SK-N-MC (cell line): Measurements from ENCODE around the gene ACOX1.
A peak's percentile ranks its signal among the peaks of the same experiment; 100 is the strongest.
"Not testable (repeated sequence)": the region's sequence is repeated elsewhere in the genome, so short reads cannot be mapped to it uniquely, and the experiment has no call there.

ENCODE experiments used
- DNase-seq: peaks from one replicate; pipeline ENCODE4 v3.0.0-alpha.2; 2011; ENCODE audit warnings: low read depth, low spot score
- H3K27ac ChIP-seq: fragments of 200-600 bp; sonication (generic); 2 replicates; pipeline ENCODE4 v1.5.1; 2016; ENCODE audit warnings: mixed run types
- H3K36me3 ChIP-seq: fragments of 200-600 bp; sonication (generic); 2 replicates; pipeline ENCODE4 v1.6.1; 2017; ENCODE audit warnings: antibody characterized with exemption, low read length, mixed read lengths; ENCODE audit not compliant: insufficient read depth
- H3K4me3 ChIP-seq: fragments of 200-600 bp; sonication (generic); 2 replicates; pipeline ENCODE4 v1.5.1; 2016
- H3K9ac ChIP-seq: fragments of 200-600 bp; sonication (generic); 2 replicates; pipeline ENCODE4 v1.8.0; 2017; ENCODE audit warnings: mixed run types, mixed read lengths; ENCODE audit not compliant: insufficient read length
- H3K9me3 ChIP-seq: fragments of 200-600 bp; sonication (generic); 2 replicates; pipeline ENCODE4 v1.6.1; 2017; ENCODE audit warnings: low read depth, mild to moderate bottlenecking, antibody characterized with exemption, low read length, moderate library complexity, mixed read lengths
- EZH2 ChIP-seq: fragments of 200-600 bp; sonication (generic); IDR thresholded peaks from one replicate; pipeline ENCODE4 v1.6.1; 2017; ENCODE audit warnings: antibody characterized with exemption
- FOXP2 ChIP-seq: optimal IDR thresholded peaks from 2 replicates; pipeline ENCODE3; 2011; ENCODE audit warnings: mild to moderate bottlenecking, moderate library complexity; ENCODE audit not compliant: insufficient read depth; ENCODE audit errors: extremely low read length, control extremely low read depth
- POLR2AphosphoS5 ChIP-seq: IDR thresholded peaks from 2 replicates; pipeline ENCODE4 v1.6.1; 2012; ENCODE audit warnings: mild to moderate bottlenecking, low read depth, low read length, borderline replicate concordance

ACOX1 gene

DNA sequence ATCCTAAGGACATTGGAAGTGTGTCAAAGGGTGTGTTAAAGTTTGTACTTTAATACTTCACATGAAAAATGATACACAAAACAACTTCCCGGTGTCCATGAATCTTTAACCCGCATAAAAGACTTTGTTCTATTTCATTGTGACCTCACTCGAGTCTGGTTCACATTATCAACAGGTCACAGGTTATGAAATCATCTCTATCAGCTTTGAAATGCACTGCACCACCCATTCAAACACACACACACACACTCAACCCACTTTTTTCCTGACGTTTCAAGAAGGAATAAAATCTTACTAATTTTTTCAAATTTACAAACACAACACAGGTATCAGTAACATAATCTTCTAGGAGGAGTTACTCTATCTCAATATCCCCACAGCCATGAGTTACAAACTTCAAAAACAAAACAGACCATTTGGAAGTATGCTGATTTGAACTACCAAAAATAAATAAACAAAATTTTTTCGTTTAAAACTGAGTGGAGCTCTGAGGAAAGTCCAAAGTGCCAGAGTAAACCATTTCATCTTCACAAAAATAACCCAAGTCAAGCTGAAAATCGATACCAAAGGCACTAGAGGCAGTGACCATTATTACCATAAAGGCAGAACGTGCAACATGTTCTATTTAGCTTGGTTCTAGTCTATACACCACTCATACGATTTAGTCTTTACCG, 2.7 kb downstream of the ACOX1 start:
- Histone ChIP-seq H3K36me3 (no peaks in the 10 kb centered on the region), H3K4me3 (no peak overlapping the region), H3K27ac (peak overlapping the region; percentile 53; the same call in 1 of the 2 replicates), H3K9ac (no peak overlapping the region), H3K9me3 (no peaks in the 10 kb centered on the region)
- TF ChIP-seq POLR2AphosphoS5 (no peak), FOXP2 (no peak)
- no peak for DNase-seq

DNA sequence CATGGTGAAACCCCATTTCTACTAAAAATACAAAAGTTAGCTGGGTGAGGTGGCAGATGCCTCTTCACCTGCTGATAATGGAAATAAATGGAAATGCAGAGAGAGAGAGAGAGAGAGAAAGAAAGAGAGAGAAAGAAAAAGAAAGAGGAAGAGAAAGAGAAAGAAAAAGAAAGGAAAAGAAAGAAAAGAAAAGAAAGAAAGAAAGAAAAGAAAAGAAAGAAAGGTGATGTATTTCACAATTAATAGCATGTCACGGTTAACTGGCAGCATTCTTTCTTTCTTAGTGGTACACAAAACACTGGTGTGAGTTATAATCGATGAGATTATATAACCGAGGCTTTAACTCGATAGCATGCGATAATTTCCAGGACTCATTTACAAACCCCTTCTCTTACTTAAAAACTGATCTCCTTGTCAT, 3.2 kb downstream of the ACOX1 start:
- no peak for DNase-seq
- no peaks in the 10 kb centered on the region for H3K9me3 ChIP-seq
- no peaks in the 10 kb centered on the region for H3K36me3 ChIP-seq
- TF ChIP-seq FOXP2: no peak
- TF ChIP-seq EZH2: no peak
- TF ChIP-seq POLR2AphosphoS5: no peak
- no peak overlapping the region for H3K9ac ChIP-seq
- no peak overlapping the region for H3K27ac ChIP-seq
- no peak overlapping the region for H3K4me3 ChIP-seq

DNA sequence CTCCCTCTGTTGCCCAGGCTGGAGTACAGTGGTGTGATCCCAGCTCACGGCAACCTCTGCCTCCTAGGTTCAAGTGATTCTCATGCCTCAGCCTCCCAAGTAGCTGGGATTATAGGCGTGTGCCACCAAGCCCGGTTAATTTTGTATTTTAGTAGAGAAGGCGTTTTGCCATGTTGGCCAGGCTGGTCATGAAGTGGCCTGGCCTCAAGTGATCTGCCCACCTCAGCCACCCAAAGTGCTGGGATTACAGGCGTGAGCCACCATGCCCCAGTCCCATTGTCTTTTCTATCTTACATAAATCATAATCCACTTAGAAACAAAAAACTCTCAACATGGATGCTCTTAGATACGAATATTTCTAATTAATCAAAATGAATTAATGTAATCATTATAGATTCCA, 3.8 kb downstream of the ACOX1 start:
- not testable (repeated sequence) for H3K36me3 ChIP-seq, H3K9ac ChIP-seq

DNA sequence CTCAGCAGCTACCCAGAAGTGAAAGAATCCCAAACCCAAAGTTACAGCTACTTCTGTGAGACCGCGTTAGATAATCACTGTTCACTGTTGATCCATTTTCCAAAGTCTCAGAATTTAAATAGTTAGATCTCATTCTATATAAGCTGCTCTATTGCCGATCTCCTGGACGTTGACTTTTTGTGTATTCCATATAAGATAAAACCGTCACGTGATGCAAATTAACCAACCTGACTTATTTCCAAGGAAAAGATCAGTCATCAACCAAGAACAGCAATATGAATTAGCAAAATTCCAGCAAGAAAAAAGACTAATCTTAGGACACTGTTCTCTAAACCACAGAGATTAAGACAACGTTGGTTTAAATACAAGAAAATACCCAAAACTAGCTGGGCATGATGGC, 8.3 kb downstream of the ACOX1 start:
- no peak overlapping the region for H3K9ac ChIP-seq

More for the DNA sequence above, 3.8 kb downstream of the ACOX1 start:
- not testable (repeated sequence) for H3K27ac ChIP-seq, H3K4me3 ChIP-seq, DNase-seq, H3K9me3 ChIP-seq

DNA sequence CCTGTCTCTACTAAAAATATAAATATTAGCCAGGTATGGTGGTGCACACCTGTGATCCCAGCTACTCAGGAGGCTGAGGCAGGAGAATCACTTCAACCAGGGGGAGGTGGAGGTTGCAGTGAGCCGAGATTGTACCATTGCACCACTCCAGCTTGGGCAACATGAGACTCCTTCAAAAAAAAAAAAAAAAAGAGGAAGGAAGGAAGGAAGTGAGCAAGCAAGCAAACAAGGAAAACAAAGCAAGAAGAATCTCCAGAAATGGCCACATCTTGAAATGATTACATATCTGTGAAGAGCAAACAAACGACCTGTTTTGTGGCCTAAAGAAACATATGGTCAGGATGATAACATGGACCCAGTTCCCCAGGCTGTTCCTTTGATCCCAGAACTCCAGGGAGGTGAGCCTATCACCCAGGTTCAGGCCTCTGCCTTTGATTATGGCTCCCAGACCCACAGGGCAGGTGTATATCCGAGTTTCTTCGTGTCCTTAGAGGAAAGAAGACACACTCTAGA, 8.9 kb downstream of the ACOX1 start:
- DNase-seq: no peak
- peak overlapping the region; percentile 11 for H3K27ac ChIP-seq
- TF ChIP-seq FOXP2: no peak
- no peak for TF ChIP-seq POLR2AphosphoS5
- TF ChIP-seq EZH2: no peak

More for the DNA sequence above, 8.3 kb downstream of the ACOX1 start:
- no peaks in the 10 kb centered on the region for H3K36me3 ChIP-seq
- TF ChIP-seq FOXP2 (no peak), EZH2 (no peak), POLR2AphosphoS5 (no peak)
- H3K27ac ChIP-seq: peak overlapping the region; percentile 11
- no peaks in the 10 kb centered on the region for H3K9me3 ChIP-seq
- DNase-seq: no peak
- H3K4me3 ChIP-seq: no peak overlapping the region

DNA sequence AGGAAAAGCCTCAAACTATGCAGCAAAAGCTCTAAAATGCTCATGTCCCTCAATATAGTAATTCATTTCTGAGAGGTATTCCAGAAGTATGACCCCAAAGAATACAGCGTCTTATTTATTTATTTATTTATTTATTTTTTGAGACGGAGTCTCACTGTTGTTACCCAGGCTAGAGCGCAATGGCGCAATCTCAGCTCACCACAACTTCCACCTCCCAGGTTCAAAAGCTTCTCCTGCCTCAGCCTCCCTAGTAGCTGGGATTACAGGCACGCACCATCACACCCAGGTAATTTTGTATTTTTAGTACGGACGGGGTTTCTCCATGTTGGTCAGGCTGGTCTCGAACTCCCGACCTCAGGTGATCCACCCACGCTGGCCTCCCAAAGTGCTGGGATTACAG, 9.9 kb downstream of the ACOX1 start:
- H3K9ac ChIP-seq, H3K9me3 ChIP-seq, DNase-seq, H3K36me3 ChIP-seq, H3K27ac ChIP-seq, H3K4me3 ChIP-seq: not testable (repeated sequence)

More for the DNA sequence above, 8.9 kb downstream of the ACOX1 start:
- no peaks in the 10 kb centered on the region for H3K36me3 ChIP-seq
- H3K4me3 ChIP-seq: no peak overlapping the region
- H3K9me3 ChIP-seq: no peaks in the 10 kb centered on the region
- no peak overlapping the region for H3K9ac ChIP-seq

DNA sequence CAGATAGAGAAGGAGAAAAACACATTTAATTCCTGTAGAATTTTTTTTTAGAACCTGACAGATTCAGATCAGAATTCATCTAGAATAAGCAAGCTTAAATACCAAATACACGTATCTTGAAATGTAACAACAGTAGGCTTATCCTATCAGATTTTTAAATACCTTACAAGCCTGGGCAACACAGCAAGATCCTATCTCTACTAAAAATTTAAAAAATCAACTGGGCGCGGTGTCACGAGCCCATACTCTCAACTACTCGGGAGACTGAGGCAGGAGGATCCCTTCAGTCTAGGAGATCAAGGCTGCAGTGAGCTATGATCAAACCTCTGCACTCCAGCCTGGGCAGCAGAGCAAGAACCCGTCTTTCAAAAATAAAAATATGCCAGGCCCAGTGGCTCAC, 13.5 kb downstream of the ACOX1 start:
- Histone ChIP-seq H3K27ac (no peak overlapping the region), H3K4me3 (no peak overlapping the region), H3K9ac (no peak overlapping the region), H3K9me3 (no peaks in the 10 kb centered on the region), H3K36me3 (no peaks in the 10 kb centered on the region)
- no peak for DNase-seq
- TF ChIP-seq POLR2AphosphoS5 (no peak), FOXP2 (no peak), EZH2 (no peak)

DNA sequence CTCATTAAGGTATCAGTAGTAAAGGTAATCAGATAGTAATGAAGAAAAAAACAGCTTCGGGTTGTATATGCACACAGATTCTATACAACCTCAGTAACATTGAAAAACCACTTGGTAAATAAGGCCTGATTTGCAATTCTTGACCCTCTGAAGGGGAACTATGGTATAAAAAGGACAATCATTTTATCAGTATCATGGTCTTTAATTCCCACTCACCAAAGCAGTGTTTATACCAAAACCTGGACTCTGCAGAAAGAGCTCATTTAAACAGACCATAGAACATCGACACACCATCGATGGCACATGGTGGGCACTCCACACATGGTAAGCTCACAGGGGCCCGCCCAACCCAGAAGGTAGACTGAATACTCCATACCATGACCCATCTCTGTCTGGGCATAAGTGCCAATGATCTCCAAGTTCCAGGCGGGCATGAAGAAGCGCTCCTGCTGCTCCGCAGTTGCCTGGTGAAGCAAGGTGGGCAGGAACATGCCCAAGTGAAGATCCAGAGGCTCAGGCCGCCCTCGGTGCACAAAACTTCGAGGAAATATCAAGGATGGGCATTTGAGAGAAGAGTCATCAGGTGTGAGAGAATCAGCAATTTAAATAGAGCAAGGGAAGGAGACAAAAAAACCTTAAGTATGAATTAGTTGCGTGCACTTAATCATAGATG, 19.0 kb downstream of the ACOX1 start:
- H3K4me3 ChIP-seq: no peak overlapping the region
- H3K27ac ChIP-seq: 0 out of 2 replicates have a peak overlapping the region, but pooled peaks have one; percentile 11
- no peak overlapping the region for H3K9ac ChIP-seq

More for the DNA sequence above, 19.0 kb downstream of the ACOX1 start:
- H3K9me3 ChIP-seq: no peaks in the 10 kb centered on the region
- no peak for DNase-seq
- TF ChIP-seq FOXP2 (no peak), POLR2AphosphoS5 (no peak), EZH2 (no peak)
- peaks cover 16% of the 10 kb centered on the region for H3K36me3 ChIP-seq
